H1 (cell line): Measurements from ENCODE around the gene PLCH2. TPM values are rescaled to one million over a fixed set of nuclear protein-coding genes. Genes with fewer than 3 reads are reported as not detected.
"Not testable (repeated sequence)": the region's sequence is repeated elsewhere in the genome, so short reads cannot be mapped to it uniquely, and the experiment has no call there.

ENCODE experiments used
- CTCF ChIA-PET: fragments of 300-600 bp; sonication (Branson Sonifier 250); formaldehyde crosslinking; loops from one replicate; lab custom pipeline; 2021; ENCODE audit not compliant: partially characterized antibody; lab: Charles Lee
- POLR2A ChIA-PET: fragments of 300-600 bp; sonication (Branson Sonifier 250); formaldehyde crosslinking; loops from one replicate; lab custom pipeline; 2021; ENCODE audit warnings: inconsistent platforms; ENCODE audit not compliant: partially characterized antibody; lab: Charles Lee
- DNase-seq, 2 experiments: peaks; one replicate each; pipeline versions ENCODE4 v3.0.0 to v3.0.0-alpha.2; 2010 to 2022; ENCODE audit warnings: low spot score in 2 of 2, low read depth in 1 of 2, mixed read lengths in 1 of 2
- FAIRE-seq: peaks from 2 replicates; lab custom pipeline; 2011; peaks lifted over from hg19 to GRCh38; lab: Jason Lieb, UNC
- H2AFZ ChIP-seq: 2 replicates; pipeline ENCODE4 v1.8.1; 2012; ENCODE audit warnings: low read length, inconsistent platforms
- H2AK5ac ChIP-seq: 2 replicates; pipeline ENCODE4 v1.6.1; 2013; ENCODE audit warnings: low read depth, low read length
- H2BK120ac ChIP-seq: replicated peaks from 2 replicates; pipeline ENCODE3; 2013; ENCODE audit warnings: low read depth, low read length, inconsistent platforms
- H2BK12ac ChIP-seq: 2 replicates; pipeline ENCODE4 v1.6.1; 2013; ENCODE audit warnings: low read depth, low read length
- H2BK15ac ChIP-seq: 2 replicates; pipeline ENCODE4 v1.6.1; 2013; ENCODE audit warnings: low read length
- H2BK20ac ChIP-seq: 2 replicates; pipeline ENCODE4 v1.6.1; 2013; ENCODE audit warnings: low read length
- H2BK5ac ChIP-seq: 2 replicates; pipeline ENCODE4 v1.6.1; 2013; ENCODE audit warnings: low read depth, low read length
- H3K14ac ChIP-seq: 2 replicates; pipeline ENCODE4 v1.6.1; 2013; ENCODE audit warnings: inconsistent platforms; ENCODE audit not compliant: insufficient read length
- H3K18ac ChIP-seq: 2 replicates; pipeline ENCODE4 v1.6.1; 2013; ENCODE audit warnings: low read length; ENCODE audit errors: extremely low read depth
- H3K23ac ChIP-seq: 2 replicates; pipeline ENCODE4 v1.6.1; 2013; ENCODE audit warnings: inconsistent platforms; ENCODE audit not compliant: insufficient read length
- H3K23me2 ChIP-seq: 2 replicates; pipeline ENCODE4 v1.6.1; 2013; ENCODE audit warnings: low read depth, low read length
- H3K27ac ChIP-seq: 2 replicates; pipeline ENCODE4 v1.6.1; 2011; ENCODE audit warnings: low read depth, low read length, inconsistent platforms
- H3K27me3 ChIP-seq, 4 experiments: replicated peaks in 1 of 4; 1 replicate in 1 of 4; 2 replicates in 3 of 4; pipeline versions ENCODE4 v1.6.1 to v1.8.1; 2011 to 2013; ENCODE audit warnings: low read length in 3 of 4, mild to moderate bottlenecking in 3 of 4, inconsistent platforms in 2 of 4, mixed read lengths in 2 of 4, moderate library complexity in 1 of 4; ENCODE audit not compliant: control insufficient read depth in 3 of 4, insufficient read depth in 3 of 4; ENCODE audit errors: extremely low read depth in 1 of 4
- H3K36me3 ChIP-seq, 4 experiments: 2 replicates each; pipeline versions ENCODE4 v1.6.1 to v1.8.1; 2011 to 2013; ENCODE audit warnings: mild to moderate bottlenecking in 4 of 4, low read length in 3 of 4, moderate library complexity in 2 of 4, control low read depth in 1 of 4, inconsistent platforms in 1 of 4; ENCODE audit not compliant: insufficient read depth in 4 of 4, control insufficient read depth in 2 of 4
- H3K4ac ChIP-seq: replicated peaks from 2 replicates; pipeline ENCODE3; 2013; ENCODE audit warnings: low read length, low read depth, mixed read lengths, inconsistent platforms; ENCODE audit not compliant: insufficient read length
- H3K4me1 ChIP-seq, 4 experiments: replicated peaks in 1 of 4; 1 replicate in 1 of 4; 2 replicates in 3 of 4; pipeline versions ENCODE4 v1.6.1 to v1.8.1; 2011 to 2013; ENCODE audit warnings: low read length in 3 of 4, inconsistent platforms in 2 of 4, mixed read lengths in 1 of 4; ENCODE audit not compliant: insufficient read depth in 4 of 4, control insufficient read depth in 3 of 4
- H3K4me2 ChIP-seq, 2 experiments: 2 replicates each; pipeline versions ENCODE4 v1.6.1 to v1.8.1; 2011 to 2013; ENCODE audit warnings: low read depth in 2 of 2, low read length in 2 of 2, control low read depth in 1 of 2, inconsistent platforms in 1 of 2, mild to moderate bottlenecking in 1 of 2; ENCODE audit not compliant: insufficient read depth in 1 of 2
- H3K4me3 ChIP-seq, 4 experiments: fragments of 200-600, 300-600 bp in 1 of 4; sonication (generic), shearing (Covaris generic), sonication (Bioruptor Twin) in 1 of 4; 2 replicates each; pipeline versions ENCODE4 v1.5.1 to v1.8.1; 2011 to 2016; ENCODE audit warnings: low read length in 4 of 4, low read depth in 3 of 4, control low read depth in 2 of 4, inconsistent platforms in 2 of 4, mild to moderate bottlenecking in 2 of 4, mixed read lengths in 1 of 4, moderate library complexity in 1 of 4; ENCODE audit not compliant: insufficient read depth in 2 of 4; ENCODE audit errors: extremely low read depth in 1 of 4
- H3K56ac ChIP-seq: replicated peaks from 2 replicates; pipeline ENCODE3; 2013; ENCODE audit warnings: low read depth, mild to moderate bottlenecking, mixed read lengths, low read length, inconsistent platforms; ENCODE audit not compliant: insufficient read length
- H3K79me1 ChIP-seq: 2 replicates; pipeline ENCODE4 v1.6.1; 2013; ENCODE audit warnings: low read depth, low read length, control low read depth
- H3K79me2 ChIP-seq, 2 experiments: 2 replicates each; pipeline versions ENCODE4 v1.6.1 to v1.8.1; 2012 to 2013; ENCODE audit warnings: low read length in 2 of 2, mild to moderate bottlenecking in 2 of 2, inconsistent platforms in 1 of 2; ENCODE audit not compliant: insufficient read depth in 2 of 2, control insufficient read depth in 1 of 2
- H3K9ac ChIP-seq, 4 experiments: replicated peaks in 1 of 4; 1 replicate in 1 of 4; 2 replicates in 3 of 4; pipeline versions ENCODE4 v1.6.1 to v1.8.1; 2011 to 2013; ENCODE audit warnings: low read depth in 3 of 4, low read length in 3 of 4, control low read depth in 2 of 4, mild to moderate bottlenecking in 2 of 4, moderate library complexity in 2 of 4, inconsistent platforms in 1 of 4; ENCODE audit errors: extremely low read depth in 1 of 4
- H3K9me3 ChIP-seq, 2 experiments: 2 replicates each; pipeline versions ENCODE4 v1.6.1 to v1.8.1; 2012 to 2013; ENCODE audit warnings: mild to moderate bottlenecking in 2 of 2, moderate library complexity in 2 of 2, control low read depth in 1 of 2, inconsistent platforms in 1 of 2, low read depth in 1 of 2, low read length in 1 of 2, mixed read lengths in 1 of 2; ENCODE audit not compliant: insufficient read depth in 2 of 2
- H4K20me1 ChIP-seq, 2 experiments: replicated peaks in 1 of 2; 2 replicates each; pipeline versions ENCODE3 to v1.8.1; 2011 to 2013; ENCODE audit warnings: inconsistent platforms in 2 of 2, low read length in 2 of 2, mild to moderate bottlenecking in 1 of 2; ENCODE audit not compliant: insufficient read depth in 2 of 2, control insufficient read depth in 1 of 2
- H4K5ac ChIP-seq: 2 replicates; pipeline ENCODE4 v1.6.1; 2013; ENCODE audit warnings: low read length, low read depth, mixed read lengths, inconsistent platforms; ENCODE audit not compliant: insufficient read length
- H4K8ac ChIP-seq: 2 replicates; pipeline ENCODE4 v1.8.0; 2013; ENCODE audit warnings: mild to moderate bottlenecking, moderate library complexity, low read length, inconsistent platforms; ENCODE audit not compliant: insufficient read depth; ENCODE audit errors: extremely low read depth
- H4K91ac ChIP-seq: replicated peaks from 2 replicates; pipeline ENCODE3; 2013; ENCODE audit warnings: low read length, mixed read lengths, inconsistent platforms; ENCODE audit not compliant: insufficient read length
- PHF8 ChIP-seq: fragments of 200-600 bp; sonication (generic); conservative IDR thresholded peaks from 2 replicates; pipeline ENCODE4 v1.7.1; 2012; ENCODE audit warnings: low read depth, mild to moderate bottlenecking, inconsistent platforms, low read length, moderate library complexity
- POLR2A ChIP-seq, 2 experiments: IDR thresholded peaks; 1 replicate in 1 of 2; 2 replicates in 1 of 2; pipeline ENCODE4 v1.6.1; 2011; ENCODE audit warnings: low read depth in 2 of 2, low read length in 2 of 2, mild to moderate bottlenecking in 2 of 2; ENCODE audit errors: control extremely low read depth in 1 of 2
- WGBS, 2 experiments: shearing (Covaris generic) in 1 of 2; methylation state at CpG; one replicate each; pipeline versions ENCODE4 v1.1.6 to v1.1.7; 2013 to 2015; ENCODE audit warnings: low lambda C conversion rate in 2 of 2, mixed read lengths in 2 of 2, inconsistent platforms in 1 of 2, low coverage in 1 of 2, missing lambda C conversion rate in 1 of 2; ENCODE audit not compliant: insufficient replicate concordance in 2 of 2, insufficient coverage in 1 of 2, insufficient read length in 1 of 2; ENCODE audit errors: extremely low coverage in 1 of 2, missing lambda C conversion rate in 1 of 2; 5-methylcytosine and 5-hydroxymethylcytosine counted together
- polyA plus RNA-seq, 7 experiments: library from polyadenylated mRNA; depleted of rRNA in 3 of 7; stranded (reverse) in 5 of 7; unstranded in 2 of 7; fragments of >200 nt in 5 of 7; fragments of 200-250 nt in 2 of 7; gene quantifications; 1 replicate in 5 of 7; 2 replicates in 1 of 7; 4 replicates in 1 of 7; pipeline versions ENCODE4 v1.2.1 to v1.2.3, GENCODE V29; 2011 to 2013; ENCODE audit warnings: missing spikeins in 2 of 7, mixed read lengths in 2 of 7
- total RNA-seq: library from RNA; stranded (reverse); fragmentation: NEBNext Ultra II Directional; extraction: Animal tissue kit (Norgen Biotek cat#: 25700); gene quantifications from 2 replicates; pipeline ENCODE4 v1.2.1, GENCODE V29; 2021

PLCH2 gene
- total and polyA plus RNA-seq, 2 of the 8 experiments (the other 6 are each of a cell fraction or from before 2014, with no cell fraction given): 0.14 to 0.19 TPM

GRCh38 chr1:2439369-2439768, 36.7 kb upstream of the PLCH2 start:
- H4K91ac ChIP-seq: no peak overlapping the region
- no peak overlapping the region for H2AFZ ChIP-seq
- POLR2A ChIA-PET: no interaction called here
- H3K23ac ChIP-seq: no peak overlapping the region
- H3K4me3 ChIP-seq: no peak overlapping the region
- H3K14ac ChIP-seq: no peak overlapping the region
- no peak overlapping the region for H3K56ac ChIP-seq
- no peaks in the 10 kb centered on the region for H4K20me1 ChIP-seq
- H4K5ac ChIP-seq: no peak overlapping the region
- no peaks in the 10 kb centered on the region for H3K9me3 ChIP-seq
- H3K79me2 ChIP-seq: no peaks in the 10 kb centered on the region
- CTCF ChIA-PET: interaction anchor here (0.8 kb wide), 1 partner anchor 25 kb away, joined by 3 read pairs; no protein-coding TSS in a partner anchor
- H3K23me2 ChIP-seq: no peaks in the 10 kb centered on the region; the same call in 1 of the 2 replicates
- no peak overlapping the region for H2AK5ac ChIP-seq
- no peaks in the 10 kb centered on the region for H3K36me3 ChIP-seq
- no peak overlapping the region for H2BK120ac ChIP-seq
- no peak overlapping the region for H2BK5ac ChIP-seq
- H3K27ac ChIP-seq: no peak overlapping the region
- no peak overlapping the region for H2BK20ac ChIP-seq
- WGBS, 2 experiments: 91% methylated on average over 15 of the region's 15 CpGs; no CpG with 5 or more reads in 1 of the 2 experiments
- no peak for FAIRE-seq
- H3K4me1 ChIP-seq: no peaks in the 10 kb centered on the region; a peak in 2 of 7 replicates
- H2BK12ac ChIP-seq: no peak overlapping the region
- H2BK15ac ChIP-seq: no peak overlapping the region
- no peak overlapping the region for H4K8ac ChIP-seq
- no peak overlapping the region for H3K18ac ChIP-seq
- TF ChIP-seq POLR2A (IDR thresholded peaks at IDR 0.05; ENCODE audit: control extremely low read depth in 1 of 2, low read depth in 2 of 2, low read length in 2 of 2) (no peak), PHF8 (no peak)
- H3K4ac ChIP-seq: no peak overlapping the region
- peaks cover 15 to 26% (median 21%) of the 10 kb centered on the region in 4 experiments for H3K27me3 ChIP-seq
- H3K4me2 ChIP-seq: no peak overlapping the region
- no peak overlapping the region for H3K9ac ChIP-seq
- no peak for DNase-seq
- no peaks in the 10 kb centered on the region for H3K79me1 ChIP-seq

- H3K27me3 ChIP-seq: peaks cover 18 to 34% (median 28%) of the 10 kb centered on the region in 4 experiments
- H2BK20ac ChIP-seq, H3K23me2 ChIP-seq, H3K79me1 ChIP-seq, H3K23ac ChIP-seq, H3K4me3 ChIP-seq, H2AFZ ChIP-seq, H4K5ac ChIP-seq, H2BK15ac ChIP-seq, H3K27ac ChIP-seq, H3K18ac ChIP-seq, H3K56ac ChIP-seq, H4K91ac ChIP-seq, H4K8ac ChIP-seq, H2BK5ac ChIP-seq, H4K20me1 ChIP-seq, H2BK12ac ChIP-seq, H3K4me2 ChIP-seq, POLR2A ChIA-PET, H3K9me3 ChIP-seq, H2BK120ac ChIP-seq, H3K14ac ChIP-seq, H3K4ac ChIP-seq, H3K36me3 ChIP-seq, H3K9ac ChIP-seq, H3K4me1 ChIP-seq, H3K79me2 ChIP-seq, H2AK5ac ChIP-seq: not testable (repeated sequence)
- DNase-seq (peak in 1 of 2 experiments; percentile 71), FAIRE-seq (peak; percentile 96)
- CTCF ChIA-PET: interaction anchor here (2.0 kb wide), 1 partner anchor 10 kb away, joined by 11 read pairs; no protein-coding TSS in a partner anchor
- 94% methylated on average over 23 of the region's 23 CpGs; no CpG with 5 or more reads in 1 of the 2 experiments for WGBS, 2 experiments
Observed at GRCh38 chr1:2440346-2440745, 35.7 kb upstream of the PLCH2 start.
